Fibroblast of lung (primary cell): ENCODE measurements around the gene RREB1.
"Not testable (repeated sequence)": the region's sequence is repeated elsewhere in the genome, so short reads cannot be mapped to it uniquely, and the experiment has no call there.

Experiments used
- EZH2 ChIP-seq: IDR thresholded peaks from 2 replicates; pipeline ENCODE4 v1.5.1; 2012; ENCODE audit warnings: low read length, control low read depth, mild to moderate bottlenecking; ENCODE audit errors: missing control alignments
- TF ChIP-seq, protein P1 (sequence below), 2 donors: IDR thresholded peaks in 1 of 2; conservative IDR thresholded peaks in 1 of 2; 1 replicate in 1 of 2; 2 replicates in 1 of 2; pipeline ENCODE4 v1.5.1; 2011 to 2012; ENCODE audit warnings: low read length in 2 of 2, control low read depth in 1 of 2, inconsistent platforms in 1 of 2, low read depth in 1 of 2, mild to moderate bottlenecking in 1 of 2

DNA sequence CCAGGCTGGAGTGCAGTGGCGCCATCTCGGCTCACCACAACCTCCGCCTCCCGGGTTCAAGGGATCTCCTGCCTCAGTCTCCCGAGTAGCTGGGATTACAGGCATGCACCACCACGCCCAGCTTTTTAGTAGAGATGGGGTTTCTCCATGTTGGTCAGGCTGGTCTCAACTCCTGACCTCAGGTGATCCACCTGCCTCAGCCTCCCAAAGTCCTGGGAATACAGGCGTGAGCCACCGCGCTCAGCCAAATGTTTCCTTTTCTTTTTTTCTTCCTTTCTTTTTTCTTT lies 155.7 kb downstream of the RREB1 start:
- TF ChIP-seq, protein P1, sequence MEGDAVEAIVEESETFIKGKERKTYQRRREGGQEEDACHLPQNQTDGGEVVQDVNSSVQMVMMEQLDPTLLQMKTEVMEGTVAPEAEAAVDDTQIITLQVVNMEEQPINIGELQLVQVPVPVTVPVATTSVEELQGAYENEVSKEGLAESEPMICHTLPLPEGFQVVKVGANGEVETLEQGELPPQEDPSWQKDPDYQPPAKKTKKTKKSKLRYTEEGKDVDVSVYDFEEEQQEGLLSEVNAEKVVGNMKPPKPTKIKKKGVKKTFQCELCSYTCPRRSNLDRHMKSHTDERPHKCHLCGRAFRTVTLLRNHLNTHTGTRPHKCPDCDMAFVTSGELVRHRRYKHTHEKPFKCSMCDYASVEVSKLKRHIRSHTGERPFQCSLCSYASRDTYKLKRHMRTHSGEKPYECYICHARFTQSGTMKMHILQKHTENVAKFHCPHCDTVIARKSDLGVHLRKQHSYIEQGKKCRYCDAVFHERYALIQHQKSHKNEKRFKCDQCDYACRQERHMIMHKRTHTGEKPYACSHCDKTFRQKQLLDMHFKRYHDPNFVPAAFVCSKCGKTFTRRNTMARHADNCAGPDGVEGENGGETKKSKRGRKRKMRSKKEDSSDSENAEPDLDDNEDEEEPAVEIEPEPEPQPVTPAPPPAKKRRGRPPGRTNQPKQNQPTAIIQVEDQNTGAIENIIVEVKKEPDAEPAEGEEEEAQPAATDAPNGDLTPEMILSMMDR (conservative IDR thresholded peaks at IDR 0.05 in 1 of 2, IDR thresholded peaks at IDR 0.05 in 1 of 2; ENCODE audit: low read depth in 1 of 2, low read length in 2 of 2): not testable (repeated sequence)
- not testable (repeated sequence) for TF ChIP-seq EZH2
